Liver (tissue), 9 donors: ENCODE data around the gene P4HB. TPM values are rescaled to one million over a fixed set of nuclear protein-coding genes. Genes with fewer than 3 reads are reported as not detected.

Experiments used
- DNase-seq: peaks from one replicate; pipeline ENCODE4 v3.0.0-alpha.2; 2017; ENCODE audit warnings: low spot score
- H3K27ac ChIP-seq, 2 donors: one replicate each; pipeline ENCODE4 v1.7.0; 2013; ENCODE audit warnings: inconsistent platforms in 2 of 2, low read length in 2 of 2, control low read depth in 1 of 2, low read depth in 1 of 2, mild to moderate bottlenecking in 1 of 2
- H3K27me3 ChIP-seq, 4 donors: one replicate each; pipeline versions ENCODE4 v1.6.1 to v1.7.0; 2013; ENCODE audit warnings: low read length in 3 of 4, inconsistent platforms in 1 of 4, mild to moderate bottlenecking in 1 of 4, moderate library complexity in 1 of 4; ENCODE audit not compliant: control insufficient read depth in 4 of 4, insufficient read depth in 4 of 4
- H3K36me3 ChIP-seq, 4 donors: one replicate each; pipeline versions ENCODE4 v1.6.1 to v1.7.0; 2013; ENCODE audit warnings: low read length in 3 of 4, mild to moderate bottlenecking in 3 of 4, low read depth in 1 of 4, moderate library complexity in 1 of 4; ENCODE audit not compliant: control insufficient read depth in 4 of 4, insufficient read depth in 3 of 4
- H3K4me1 ChIP-seq, 4 donors: one replicate each; pipeline versions ENCODE4 v1.6.1 to v1.7.0; 2013; ENCODE audit warnings: low read length in 3 of 4, mild to moderate bottlenecking in 3 of 4, moderate library complexity in 1 of 4; ENCODE audit not compliant: control insufficient read depth in 4 of 4, insufficient read depth in 4 of 4
- H3K4me3 ChIP-seq, 3 donors: one replicate each; pipeline versions ENCODE4 v1.6.1 to v1.7.0; 2013; ENCODE audit warnings: low read length in 3 of 3, control low read depth in 1 of 3, low read depth in 1 of 3, mild to moderate bottlenecking in 1 of 3
- H3K9ac ChIP-seq, 2 donors: one replicate each; pipeline ENCODE4 v1.7.0; 2013; ENCODE audit warnings: low read length in 2 of 2, mild to moderate bottlenecking in 2 of 2, moderate library complexity in 2 of 2, control low read depth in 1 of 2, low read depth in 1 of 2
- H3K9me3 ChIP-seq, 4 donors: one replicate each; pipeline versions ENCODE4 v1.6.1 to v1.7.0; 2013; ENCODE audit warnings: low read length in 3 of 4; ENCODE audit not compliant: control insufficient read depth in 4 of 4
- CTCF ChIP-seq: fragments of 150-350 bp; IDR thresholded peaks from 2 replicates; pipeline ENCODE4 v1.5.1; 2017; ENCODE audit warnings: improper control_type of control experiment, low read depth, low read length; ENCODE audit not compliant: missing input control
- EGR1 ChIP-seq, 2 donors: IDR thresholded peaks; 2 replicates each; pipeline ENCODE4 v1.6.1; 2016 to 2018; ENCODE audit warnings: antibody characterized with exemption in 2 of 2, low read depth in 2 of 2
- FOXA1 ChIP-seq: IDR thresholded peaks from 2 replicates; pipeline ENCODE4 v1.6.1; 2016; ENCODE audit warnings: antibody characterized with exemption
- FOXA2 ChIP-seq: IDR thresholded peaks from 2 replicates; pipeline ENCODE4 v1.6.1; 2016; ENCODE audit warnings: antibody characterized with exemption
- GABPA ChIP-seq, 2 donors: IDR thresholded peaks in 1 of 2; conservative IDR thresholded peaks in 1 of 2; 2 replicates each; pipeline ENCODE4 v1.6.1; 2016; ENCODE audit warnings: antibody characterized with exemption in 2 of 2, mild to moderate bottlenecking in 1 of 2, moderate library complexity in 1 of 2
- HNF4A ChIP-seq, 2 donors: conservative IDR thresholded peaks; 2 replicates each; pipeline ENCODE4 v1.6.1; 2016; ENCODE audit warnings: antibody characterized with exemption in 2 of 2, mild to moderate bottlenecking in 2 of 2
- JUND ChIP-seq, 2 donors: IDR thresholded peaks; 2 replicates each; pipeline ENCODE4 v1.6.1; 2016; ENCODE audit warnings: antibody characterized with exemption in 2 of 2
- MAX ChIP-seq: IDR thresholded peaks from 2 replicates; pipeline ENCODE4 v1.6.1; 2016; ENCODE audit warnings: antibody characterized with exemption
- RXRA ChIP-seq, 2 donors: IDR thresholded peaks; 2 replicates each; pipeline ENCODE4 v1.6.1; 2017 to 2018; ENCODE audit warnings: antibody characterized with exemption in 2 of 2, mild to moderate bottlenecking in 1 of 2
- SP1 ChIP-seq: IDR thresholded peaks from 2 replicates; pipeline ENCODE4 v1.6.1; 2018; ENCODE audit warnings: antibody characterized with exemption, mild to moderate bottlenecking
- TAF1 ChIP-seq: conservative IDR thresholded peaks from 2 replicates; pipeline ENCODE4 v1.6.1; 2016; ENCODE audit warnings: antibody characterized with exemption, mild to moderate bottlenecking
- YY1 ChIP-seq: IDR thresholded peaks from 2 replicates; pipeline ENCODE4 v1.6.1; 2016; ENCODE audit warnings: antibody characterized with exemption, mild to moderate bottlenecking
- ZBTB33 ChIP-seq: IDR thresholded peaks from 2 replicates; pipeline ENCODE4 v1.6.1; 2016; ENCODE audit warnings: antibody characterized with exemption
- WGBS: extraction: QIAGEN DNeasy Blood & Tissue Kit; methylation state at CpG from one replicate; pipeline ENCODE4 v1.1.7; 2013; 5-methylcytosine and 5-hydroxymethylcytosine counted together
- polyA plus RNA-seq, 2 donors: library from polyadenylated mRNA; stranded (reverse) in 1 of 2; unstranded in 1 of 2; fragments of 200-250 nt in 1 of 2; fragments of >200 nt in 1 of 2; fragmentation: Nextera tagmentation in 1 of 2; extraction: Ambion mirVana in 1 of 2; gene quantifications; one replicate each; pipeline versions ENCODE4 v1.2.1 to v1.2.3, GENCODE V29; 2013 to 2015
- total RNA-seq, 2 donors: library from RNA; depleted of rRNA; stranded (reverse); fragments of >200 nt; gene quantifications; one replicate each; pipeline ENCODE4 v1.2.3, GENCODE V29; 2014
- donor health status: healthy.
- donor health status: healthy.
- donor health status: healthy.
- donor health status: healthy.
- donor health status: healthy.

The P4HB gene
- total and polyA plus RNA-seq, 4 donors = 1,000 to 3,361 (median 1,576) TPM

- TF ChIP-seq CTCF (no peak), SP1 (no peak), MAX (no peak), ZBTB33 (no peak), RXRA (IDR thresholded peaks at IDR 0.05) (no peak), YY1 (no peak), FOXA2 (no peak), TAF1 (no peak), FOXA1 (no peak)
Observed at GRCh38 chr17:81846743-81847689, 13.3 kb downstream of the P4HB start (continued).

- peaks cover 0 to 29% (median 19%) of the 10 kb centered on the region in 4 donors for H3K4me1 ChIP-seq
- no peak overlapping the region for H3K27ac ChIP-seq
- no peaks in the 10 kb centered on the region for H3K27me3 ChIP-seq
- peaks cover 31 to 51% (median 36%) of the 10 kb centered on the region in 4 donors for H3K36me3 ChIP-seq
- no peak overlapping the region for H3K9ac ChIP-seq
- WGBS = 93% methylated on average over 38 of the region's 38 CpGs
- H3K9me3 ChIP-seq = no peaks in the 10 kb centered on the region
- TF ChIP-seq SP1 = no peak
- no peak for TF ChIP-seq FOXA2
- TF ChIP-seq JUND (IDR thresholded peaks at IDR 0.05) = no peak
- no peak for TF ChIP-seq HNF4A (conservative IDR thresholded peaks at IDR 0.05)
- TF ChIP-seq RXRA (IDR thresholded peaks at IDR 0.05) = no peak
- no peak for DNase-seq
- H3K4me3 ChIP-seq = no peak overlapping the region
Observed at GRCh38 chr17:81845881-81846742, 14.2 kb downstream of the P4HB start.

GRCh38 chr17:81845361-81845760 is 15.0 kb downstream of the P4HB start:
- H3K27ac ChIP-seq = no peak overlapping the region

More at GRCh38 chr17:81845361-81845760, 15.0 kb downstream of the P4HB start:
- H3K9me3 ChIP-seq = no peaks in the 10 kb centered on the region
- DNase-seq = no peak
- no peak overlapping the region for H3K4me3 ChIP-seq
- no peaks in the 10 kb centered on the region for H3K27me3 ChIP-seq
- peaks cover 30 to 50% (median 35%) of the 10 kb centered on the region in 4 donors for H3K36me3 ChIP-seq
- H3K4me1 ChIP-seq = peaks cover 0 to 29% (median 19%) of the 10 kb centered on the region in 4 donors
- H3K9ac ChIP-seq = no peak overlapping the region
- WGBS = 94% methylated on average over 13 of the region's 13 CpGs
- TF ChIP-seq EGR1 (IDR thresholded peaks at IDR 0.05; ENCODE audit: low read depth in 2 of 2) (no peak), FOXA1 (no peak), TAF1 (no peak), GABPA (IDR thresholded peaks at IDR 0.05 in 1 of 2, conservative IDR thresholded peaks at IDR 0.05 in 1 of 2) (no peak), JUND (IDR thresholded peaks at IDR 0.05) (no peak)
